NCI-H446 (cell line): Measurements from ENCODE around the gene ARHGAP44.
"Not testable (repeated sequence)": the region's sequence is repeated elsewhere in the genome, so short reads cannot be mapped to it uniquely, and the experiment has no call there.

Experiments used
- DNase-seq, 2 experiments: peaks; one replicate each; lab custom pipeline; 2025; lab: John Stamatoyannopoulos, UW

The ARHGAP44 gene

GRCh38 chr17:12964840-12965239 is 175.5 kb downstream of the ARHGAP44 start:
- no peak for DNase-seq

DNA sequence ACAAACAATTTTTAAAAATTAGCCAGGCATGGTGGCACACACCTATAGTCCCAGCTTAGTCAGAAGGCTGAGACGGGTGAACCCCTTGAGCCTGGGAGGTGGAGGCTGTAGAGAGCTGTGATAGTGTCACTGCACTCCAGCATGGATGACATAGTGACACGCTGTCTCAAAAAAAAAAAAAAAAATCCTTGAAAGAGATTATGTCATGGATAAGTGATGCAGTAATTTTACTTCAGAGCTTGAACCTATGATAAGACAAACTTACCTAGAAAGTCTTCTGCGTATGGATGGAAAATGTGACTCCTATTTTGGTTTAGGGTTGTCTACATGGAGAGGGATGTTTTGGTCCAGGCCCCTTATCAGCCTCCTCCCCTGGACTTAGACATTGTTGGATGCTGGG is 176.7 kb downstream of the ARHGAP44 start:
- DNase-seq = no peak

GRCh38 chr17:12966413-12966812 is 177.1 kb downstream of the ARHGAP44 start:
- DNase-seq = no peak

- no peak for DNase-seq
These were observed 178.7 kb downstream of the ARHGAP44 start for GRCh38 chr17:12967962-12968361.

DNA sequence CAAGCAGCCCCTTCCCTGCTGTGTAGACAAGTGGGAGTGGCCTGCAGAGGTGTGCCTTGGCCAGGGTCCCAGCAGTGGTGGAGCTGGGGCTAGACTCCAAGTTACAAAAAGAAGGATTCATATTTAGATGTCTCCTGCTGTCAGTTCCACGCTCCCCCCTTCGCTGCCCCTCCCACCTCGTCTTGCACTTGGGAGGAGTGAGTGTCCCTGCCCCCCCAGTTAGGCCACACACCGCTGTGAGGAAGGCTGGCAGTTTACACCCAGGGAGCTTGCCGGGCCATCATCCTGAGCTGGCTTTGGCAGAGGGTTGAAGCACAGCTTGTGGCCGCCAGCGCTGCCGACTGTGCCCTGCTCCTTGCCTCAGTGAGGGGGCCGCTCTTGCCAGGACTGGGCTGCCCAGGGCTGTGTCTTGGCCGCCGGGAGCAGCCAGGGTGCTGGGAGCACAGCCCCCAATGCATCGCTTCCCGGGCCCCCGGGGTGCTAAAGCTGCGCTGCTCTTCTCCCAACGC is 184.3 kb downstream of the ARHGAP44 start:
- DNase-seq = peak; percentile 4 to 68

GRCh38 chr17:12974005-12974531 is 184.8 kb downstream of the ARHGAP44 start:
- peak in 1 of 2 experiments; percentile 19 for DNase-seq

DNA sequence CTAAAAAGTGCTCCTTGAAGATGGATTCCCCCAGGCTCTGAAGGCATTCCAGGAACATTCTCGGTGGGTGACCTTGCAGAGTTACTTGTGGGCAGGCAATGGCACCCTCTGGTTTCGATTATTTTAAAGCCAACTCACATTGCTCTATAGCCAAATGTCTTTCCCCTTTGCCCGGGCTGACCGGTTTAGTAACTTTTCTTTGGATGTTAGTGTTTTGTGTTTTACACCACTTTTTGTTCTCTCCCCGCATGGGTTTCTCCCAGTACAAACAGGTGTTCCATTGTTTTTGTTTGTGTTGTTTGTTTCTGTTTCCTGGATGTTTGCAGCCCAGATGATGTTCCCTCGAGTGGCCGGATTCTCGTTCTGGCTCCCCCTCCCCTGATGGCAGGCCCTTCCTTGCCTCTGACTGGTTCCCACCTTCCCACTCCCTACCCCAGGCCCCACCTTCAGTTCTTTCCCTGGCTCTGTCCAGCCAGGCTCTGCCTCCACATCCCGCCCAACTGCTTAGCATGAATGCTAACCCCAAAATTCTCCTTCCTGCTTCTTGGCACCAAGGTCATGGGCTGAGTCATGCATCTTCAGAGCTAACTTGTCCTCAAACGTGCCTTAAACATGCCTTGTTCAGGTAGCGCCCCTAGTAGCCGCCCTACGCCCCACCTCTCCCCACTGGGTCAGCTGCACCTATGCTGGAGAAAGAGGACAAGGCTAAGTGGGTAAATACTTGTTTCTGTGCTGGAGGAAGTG is 187.9 kb downstream of the ARHGAP44 start:
- no peak for DNase-seq

DNA sequence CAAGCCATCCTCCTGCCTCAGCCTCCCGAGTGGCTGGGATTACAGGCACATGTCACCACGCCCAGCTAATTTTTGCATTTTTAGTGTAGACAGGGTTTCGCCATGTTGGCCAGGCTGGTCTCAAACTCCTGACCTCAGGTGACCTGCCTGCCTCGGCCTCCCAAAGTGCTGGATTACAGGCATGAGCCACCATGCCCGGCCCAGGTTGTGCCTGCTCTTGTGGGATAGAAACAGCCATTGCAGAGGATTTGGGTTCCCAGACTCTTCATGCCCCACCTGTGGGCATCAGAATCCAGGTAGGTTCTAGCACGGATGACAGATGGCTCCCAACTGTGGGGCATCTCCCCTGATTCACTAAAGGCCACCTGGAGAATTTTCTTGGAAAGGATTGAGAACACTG is 189.5 kb downstream of the ARHGAP44 start:
- not testable (repeated sequence) for DNase-seq

DNA sequence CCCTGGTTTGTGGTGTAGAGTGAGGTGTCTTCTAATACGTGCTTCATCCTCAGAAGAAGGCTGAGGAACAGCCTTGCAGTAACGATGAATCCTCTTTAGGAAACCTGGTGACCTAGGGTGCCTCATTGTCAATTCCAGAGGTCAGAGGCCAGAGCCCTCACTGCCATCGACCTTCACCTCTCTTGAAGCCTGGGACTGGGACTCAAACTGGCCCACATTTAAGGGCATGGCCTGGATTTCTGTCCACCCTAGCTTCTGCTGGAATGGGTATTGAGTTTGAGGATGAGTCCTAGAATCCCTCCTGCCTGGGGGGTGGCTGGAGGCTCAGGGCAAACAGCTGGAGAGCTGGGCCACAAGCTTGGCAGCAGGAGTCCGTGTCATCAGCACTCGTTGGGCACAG is 189.9 kb downstream of the ARHGAP44 start:
- no peak for DNase-seq

- DNase-seq = no peak
These were observed 190.7 kb downstream of the ARHGAP44 start for GRCh38 chr17:12979826-12980500.

DNA sequence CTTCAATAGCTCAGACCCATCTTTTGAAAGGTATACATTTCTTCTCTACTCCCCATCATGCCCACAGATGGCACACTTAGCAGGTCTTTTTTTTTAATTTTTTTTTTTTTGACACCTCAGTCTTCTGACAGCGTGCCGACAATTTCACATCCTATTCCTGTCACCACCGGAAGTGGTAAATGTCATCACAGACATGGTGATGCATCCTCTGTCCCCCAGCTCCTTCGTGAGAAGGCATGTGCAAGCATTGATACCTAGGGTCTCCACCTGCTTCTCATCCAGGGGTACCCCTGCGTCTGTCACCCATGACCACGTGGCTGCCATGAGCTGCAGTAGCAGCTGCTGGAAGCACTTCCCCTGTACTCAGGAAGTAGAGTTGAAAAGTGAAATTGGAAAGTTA is 192.9 kb downstream of the ARHGAP44 start:
- DNase-seq = no peak

- peak; percentile 42 to 72 for DNase-seq
These were observed 194.9 kb downstream of the ARHGAP44 start for GRCh38 chr17:12983991-12984884.

- DNase-seq = peak; percentile 9 to 34
These were observed 196.4 kb downstream of the ARHGAP44 start for GRCh38 chr17:12985431-12986293.

- DNase-seq = no peak
These were observed 197.8 kb downstream of the ARHGAP44 start for GRCh38 chr17:12987120-12987519.

DNA sequence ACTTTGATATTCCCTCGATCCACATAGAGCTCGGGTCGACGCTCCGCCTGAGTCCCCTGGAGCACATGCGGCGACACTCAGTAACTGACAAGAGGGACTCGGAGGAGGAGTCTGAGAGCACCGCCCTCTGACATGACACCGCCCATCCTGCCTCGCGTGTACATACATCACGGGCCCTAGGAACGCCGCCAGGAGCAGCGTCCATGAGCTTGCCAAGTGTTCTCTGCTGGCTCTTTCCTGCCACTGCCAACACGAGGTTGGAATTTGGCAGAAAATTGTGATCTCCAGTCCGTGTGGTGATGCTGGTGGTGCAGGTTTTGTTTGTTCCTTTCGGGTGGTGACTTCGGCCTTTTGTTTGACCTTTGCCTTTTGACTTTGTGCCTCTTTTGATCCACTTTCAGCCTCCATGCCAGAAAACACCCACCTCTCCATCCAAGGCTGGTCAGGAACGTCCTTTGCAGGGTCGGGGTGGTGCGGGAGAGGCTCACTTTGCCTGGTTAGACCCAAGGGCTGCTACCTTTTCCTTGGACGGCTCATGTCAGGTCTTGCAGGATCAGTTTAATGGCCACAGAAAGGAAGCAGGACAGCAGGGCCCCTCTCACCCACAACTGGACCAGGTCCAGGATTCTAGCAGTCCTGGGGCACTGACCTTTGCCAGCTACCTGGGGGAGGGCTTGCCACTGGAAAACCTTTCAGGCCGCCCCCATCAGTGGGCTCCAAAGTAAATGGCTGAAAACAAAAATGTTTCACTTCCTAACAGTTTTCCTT is 200.9 kb downstream of the ARHGAP44 start:
- peak; percentile 7 to 58 for DNase-seq

DNA sequence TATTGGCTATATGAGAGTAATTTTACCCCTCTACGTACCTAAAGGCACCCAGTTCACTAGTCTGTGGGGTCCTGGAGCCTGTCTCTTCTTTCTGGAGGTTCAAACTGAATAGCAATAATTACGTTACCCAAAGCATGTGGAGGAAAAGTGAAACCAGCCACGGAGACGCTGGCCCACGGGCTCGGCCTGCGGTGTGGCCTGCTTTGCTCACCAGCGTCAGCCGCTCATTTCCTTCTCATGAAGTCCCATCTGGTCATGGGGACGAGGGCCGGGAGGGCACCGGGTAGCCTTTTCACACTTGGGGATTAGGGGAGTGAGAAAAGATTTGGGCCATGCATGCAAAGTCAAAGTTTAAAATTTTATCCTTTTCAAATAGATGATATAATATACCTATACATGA is 201.6 kb downstream of the ARHGAP44 start:
- DNase-seq = no peak

GRCh38 chr17:12992676-12993075 is 203.4 kb downstream of the ARHGAP44 start:
- DNase-seq = no peak

DNA sequence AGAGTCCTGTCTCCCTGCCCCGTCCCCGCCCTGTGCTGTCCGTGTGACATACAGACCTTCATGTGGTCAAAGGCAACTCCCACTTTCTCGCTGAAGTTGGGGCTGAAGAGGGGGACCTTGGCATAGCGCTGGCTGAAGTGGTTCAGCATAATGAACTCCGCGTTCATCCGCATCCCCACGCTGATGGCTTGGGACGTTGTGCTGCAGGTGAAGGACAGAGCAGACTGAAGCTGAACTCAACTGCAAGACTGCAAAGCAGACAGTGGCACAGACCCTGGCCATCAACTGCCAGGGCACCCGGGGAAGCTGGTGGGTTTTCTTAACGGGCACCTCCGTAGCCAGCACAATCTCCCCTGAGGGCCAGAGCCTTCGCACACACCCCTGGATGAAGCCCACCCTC is 204.3 kb downstream of the ARHGAP44 start:
- DNase-seq = no peak

- DNase-seq = no peak
These were observed 205.2 kb downstream of the ARHGAP44 start for GRCh38 chr17:12994341-12995074.
